ENCODE data around the gene WNT3A. TPM values are rescaled to one million over a fixed set of nuclear protein-coding genes. Genes with fewer than 3 reads are reported as not detected.

The WNT3A gene
- total RNA-seq, 1 donor from 2014 or later = not detected

DNA sequence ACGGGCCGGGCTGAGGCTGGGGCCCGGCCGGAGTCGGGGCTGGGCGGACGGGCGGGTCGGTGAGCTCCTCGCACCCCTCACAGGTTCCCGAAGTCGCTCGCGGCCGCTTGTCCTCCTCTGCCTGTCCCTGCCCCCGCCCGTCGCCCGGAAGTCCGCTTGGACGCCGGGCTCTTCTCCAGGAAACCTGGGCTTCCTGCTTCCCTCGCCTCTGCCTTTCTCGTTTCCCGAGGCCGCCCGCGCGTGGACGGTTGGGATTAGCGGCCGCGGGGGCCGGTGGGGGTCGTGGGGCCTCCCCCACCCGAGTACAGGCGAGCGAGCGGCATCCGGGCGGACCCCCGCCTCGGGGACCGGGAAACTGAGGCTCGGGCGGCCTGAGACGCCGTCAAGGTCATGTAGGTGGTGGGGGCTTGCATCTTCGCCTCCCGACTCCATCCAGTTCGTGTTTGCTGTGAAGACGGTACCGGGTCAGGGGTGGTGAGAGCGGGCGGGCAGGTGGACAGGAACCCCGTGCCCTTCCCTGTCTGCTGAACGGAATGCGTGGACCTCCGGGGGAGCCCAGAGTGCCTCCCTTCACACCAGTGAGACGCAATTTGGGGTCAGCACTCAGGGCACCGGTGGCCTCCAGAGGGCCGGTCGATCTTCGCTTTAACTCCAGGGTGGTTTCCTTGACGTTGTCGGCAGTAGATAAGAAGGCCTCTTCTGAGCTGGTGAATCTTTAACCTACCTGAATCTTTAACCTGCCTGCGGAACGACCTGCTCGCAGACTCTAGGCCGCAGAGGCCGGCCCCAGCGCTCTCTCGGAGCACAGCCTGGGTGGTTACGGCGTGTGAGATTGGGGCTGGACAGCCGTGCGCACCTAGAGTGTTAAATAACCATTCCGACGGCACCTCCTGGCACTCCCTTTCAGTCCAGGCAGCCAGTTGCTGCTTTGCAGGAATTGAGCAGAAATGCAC, 76.4 kb downstream of the WNT3A start:
- intact Hi-C loops (cut with micrococcal nuclease) = loop anchor here (1.0 to 5.0 kb wide), 11 partner anchors 20 to 540 kb away; partner anchors contain the start of genes C1orf35, GUK1, JMJD4 and MRPL55

GRCh38 chr1:228083871-228084278, 77.1 kb downstream of the WNT3A start:
- intact Hi-C loops (cut with micrococcal nuclease) = loop anchor here (2.0 to 5.0 kb wide), 4 partner anchors 349 to 541 kb away; partner anchors contain the start of genes JMJD4, SNAP47 and ZNF678

DNA sequence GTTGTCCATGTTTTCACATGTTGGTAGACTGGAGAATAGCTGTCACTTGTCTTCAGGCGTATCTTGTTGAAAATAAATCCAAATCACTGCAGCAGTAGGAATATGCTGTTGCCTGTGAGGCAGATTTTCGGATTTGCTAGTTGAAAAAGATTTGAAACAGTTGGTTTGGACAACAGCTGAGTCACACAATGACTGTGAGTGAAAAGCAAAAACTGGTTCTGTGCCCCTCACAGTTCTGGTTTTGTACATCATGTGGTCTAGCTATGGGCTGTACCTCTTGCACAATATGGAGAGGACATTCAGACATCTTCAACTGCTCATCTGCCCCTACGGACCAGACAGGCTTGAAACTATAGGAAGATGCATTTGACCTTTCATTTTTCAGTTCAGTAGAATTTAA, 77.5 kb downstream of the WNT3A start:
- intact Hi-C loops (cut with micrococcal nuclease) = loop anchor here (5.0 kb wide), 2 partner anchors 373 to 522 kb away; partner anchors contain the start of gene ZNF678

- intact Hi-C loops (cut with micrococcal nuclease) = loop anchor here (5.0 kb wide), 2 partner anchors 373 to 522 kb away; partner anchors contain the start of gene ZNF678
Observed at GRCh38 chr1:228084797-228085196, 78.0 kb downstream of the WNT3A start.

DNA sequence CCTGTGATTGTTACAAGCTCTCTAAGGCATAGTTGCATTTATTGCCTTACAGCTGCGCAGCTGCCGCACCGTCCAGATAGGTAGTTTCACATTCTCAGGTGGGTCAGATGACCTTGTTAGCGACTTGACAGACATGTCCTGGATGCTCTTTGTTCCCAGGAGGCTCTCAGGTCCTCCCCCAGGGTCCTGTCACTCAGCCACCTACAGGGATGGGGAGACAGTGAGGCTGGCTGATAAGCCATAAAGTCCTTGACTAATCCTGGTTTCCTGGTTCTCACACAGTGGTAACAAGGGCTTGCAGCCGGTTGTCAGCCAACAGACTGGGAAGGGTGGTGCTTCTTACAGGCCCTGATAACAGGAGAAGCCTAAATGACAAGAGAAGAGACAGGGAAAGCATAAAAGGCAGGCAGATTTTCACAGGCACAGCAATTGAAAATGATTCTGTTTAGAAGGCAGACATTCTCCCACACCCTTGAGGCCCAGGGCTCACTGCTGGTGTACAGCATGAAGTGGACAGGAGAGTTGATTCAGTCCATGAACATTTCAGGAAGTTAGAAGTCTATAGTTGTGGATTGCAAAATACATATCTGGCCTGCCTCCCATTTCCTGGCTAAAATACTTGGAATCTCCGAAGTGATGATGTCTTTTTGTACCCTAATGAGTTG, 78.6 kb downstream of the WNT3A start:
- intact Hi-C loops (cut with micrococcal nuclease) = no loop called here

DNA sequence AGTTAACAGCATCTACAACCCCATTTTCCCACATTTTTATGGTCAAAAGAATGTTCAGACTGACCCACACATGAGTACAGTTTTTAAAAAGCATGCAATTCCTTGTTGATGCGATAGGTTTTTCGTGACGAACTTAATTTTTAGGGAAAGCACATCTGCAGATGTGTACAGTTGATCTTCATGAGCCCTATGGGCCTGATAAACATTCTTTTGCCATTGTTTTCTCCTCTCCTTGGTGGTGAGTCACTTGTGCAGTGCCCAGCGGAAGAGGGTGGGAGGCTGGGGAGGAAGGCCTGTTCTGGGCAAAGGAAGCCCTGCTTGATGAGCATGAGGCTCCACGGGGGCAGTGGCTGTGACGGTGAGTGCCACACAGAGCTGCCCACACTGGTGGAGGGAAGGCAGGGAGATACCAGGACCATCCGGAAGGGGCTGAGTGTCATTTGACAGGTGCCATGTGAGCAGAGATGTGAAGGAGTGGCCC, 81.0 kb downstream of the WNT3A start:
- intact Hi-C loops (cut with micrococcal nuclease) = no loop called here

DNA sequence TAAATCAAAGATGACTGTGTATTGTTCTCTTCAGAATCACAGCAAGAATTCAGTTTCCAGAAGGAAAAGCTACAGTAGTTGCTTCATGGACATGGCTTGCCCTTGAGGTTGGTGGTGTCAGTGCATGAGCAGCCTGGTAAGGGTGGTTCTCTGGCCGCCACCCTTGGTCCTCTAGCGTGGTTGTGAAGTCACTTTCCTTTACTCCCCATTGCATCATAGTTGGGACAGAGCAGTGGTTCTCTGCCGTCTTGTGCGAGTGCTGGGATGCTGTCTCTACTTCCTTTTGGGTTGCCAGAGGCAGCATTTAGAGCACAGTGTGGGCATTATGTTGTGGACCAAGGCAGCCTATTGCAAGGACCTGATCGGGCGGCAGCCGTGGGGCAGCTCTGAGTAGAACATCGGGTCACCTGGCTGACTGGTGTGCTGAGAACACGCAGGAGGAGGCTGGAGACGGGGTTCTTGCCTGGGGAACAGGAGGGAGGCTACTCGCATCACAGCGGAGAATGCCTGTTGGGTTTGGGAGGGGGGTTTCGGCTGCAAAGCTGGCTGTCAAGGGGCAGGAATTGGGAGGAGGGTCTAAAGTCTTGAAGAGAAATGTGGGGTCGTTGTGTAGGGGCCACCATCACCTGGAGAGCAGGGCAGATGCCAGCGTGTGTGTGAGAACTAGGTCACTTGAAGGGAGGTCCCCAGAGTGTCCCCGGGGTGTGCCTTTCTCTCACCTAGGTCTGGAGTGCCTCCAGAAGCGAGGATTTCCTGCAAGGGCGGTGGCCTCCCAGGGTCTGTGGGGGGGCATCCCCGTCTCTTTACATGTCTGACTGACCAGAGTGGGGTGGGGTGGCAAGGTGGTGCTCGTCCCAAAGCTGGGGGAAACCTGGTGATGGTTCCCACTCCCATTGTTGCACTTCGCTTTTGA, 82.0 kb downstream of the WNT3A start:
- intact Hi-C loops (cut with micrococcal nuclease) = no loop called here

GRCh38 chr1:228089519-228090380, 83.0 kb downstream of the WNT3A start:
- intact Hi-C loops (cut with micrococcal nuclease) = no loop called here

GRCh38 chr1:228090613-228091081, 83.8 kb downstream of the WNT3A start:
- intact Hi-C loops (cut with micrococcal nuclease) = no loop called here

- intact Hi-C loops (cut with micrococcal nuclease) = no loop called here
Observed at GRCh38 chr1:228091084-228091483, 84.3 kb downstream of the WNT3A start.

DNA sequence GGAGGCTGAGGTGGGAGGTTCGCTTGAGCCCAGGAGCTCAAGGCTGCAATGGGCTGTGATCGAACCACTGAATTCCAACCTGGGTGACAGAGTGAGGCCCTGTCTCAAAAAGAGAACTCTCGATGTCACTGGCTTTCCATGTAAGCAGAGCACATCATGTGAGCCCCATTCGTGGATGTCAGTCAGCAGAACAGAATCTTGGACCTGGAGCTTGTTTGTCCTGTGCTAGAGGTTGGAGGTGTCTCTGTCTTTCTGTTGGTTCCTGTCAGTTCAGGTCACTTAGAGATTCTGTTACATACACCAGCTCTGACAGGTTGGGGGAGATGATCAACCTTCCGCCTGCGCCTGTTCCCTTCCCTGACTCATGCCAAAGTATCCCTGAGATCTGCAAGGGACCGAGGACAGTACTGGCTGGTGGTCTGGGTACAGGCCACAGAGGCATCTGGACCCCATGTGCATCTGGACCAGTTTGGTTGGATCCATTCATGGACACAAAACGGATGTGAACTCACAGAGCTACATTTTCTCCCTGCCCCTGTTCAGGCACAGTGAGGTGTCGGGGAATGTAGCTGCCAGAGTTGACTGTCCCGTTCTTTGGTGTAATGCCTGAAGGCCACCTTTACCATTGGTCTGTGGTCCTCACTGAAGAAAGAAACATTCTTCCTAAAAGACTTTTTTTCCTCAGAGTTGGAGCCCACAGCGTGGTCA, 85.7 kb downstream of the WNT3A start:
- intact Hi-C loops (cut with micrococcal nuclease) = no loop called here

- intact Hi-C loops (cut with micrococcal nuclease) = no loop called here
Observed at GRCh38 chr1:228093050-228093906, 86.5 kb downstream of the WNT3A start.

GRCh38 chr1:228094432-228095016, 87.7 kb downstream of the WNT3A start:
- intact Hi-C loops (cut with micrococcal nuclease) = no loop called here

GRCh38 chr1:228095161-228095560, 88.4 kb downstream of the WNT3A start:
- intact Hi-C loops (cut with micrococcal nuclease) = no loop called here

GRCh38 chr1:228095938-228096337, 89.1 kb downstream of the WNT3A start:
- intact Hi-C loops (cut with micrococcal nuclease) = no loop called here

GRCh38 chr1:228096416-228097332, 89.9 kb downstream of the WNT3A start:
- intact Hi-C loops (cut with micrococcal nuclease) = no loop called here
